ENCODE measurements around the gene BTBD18.

DNA sequence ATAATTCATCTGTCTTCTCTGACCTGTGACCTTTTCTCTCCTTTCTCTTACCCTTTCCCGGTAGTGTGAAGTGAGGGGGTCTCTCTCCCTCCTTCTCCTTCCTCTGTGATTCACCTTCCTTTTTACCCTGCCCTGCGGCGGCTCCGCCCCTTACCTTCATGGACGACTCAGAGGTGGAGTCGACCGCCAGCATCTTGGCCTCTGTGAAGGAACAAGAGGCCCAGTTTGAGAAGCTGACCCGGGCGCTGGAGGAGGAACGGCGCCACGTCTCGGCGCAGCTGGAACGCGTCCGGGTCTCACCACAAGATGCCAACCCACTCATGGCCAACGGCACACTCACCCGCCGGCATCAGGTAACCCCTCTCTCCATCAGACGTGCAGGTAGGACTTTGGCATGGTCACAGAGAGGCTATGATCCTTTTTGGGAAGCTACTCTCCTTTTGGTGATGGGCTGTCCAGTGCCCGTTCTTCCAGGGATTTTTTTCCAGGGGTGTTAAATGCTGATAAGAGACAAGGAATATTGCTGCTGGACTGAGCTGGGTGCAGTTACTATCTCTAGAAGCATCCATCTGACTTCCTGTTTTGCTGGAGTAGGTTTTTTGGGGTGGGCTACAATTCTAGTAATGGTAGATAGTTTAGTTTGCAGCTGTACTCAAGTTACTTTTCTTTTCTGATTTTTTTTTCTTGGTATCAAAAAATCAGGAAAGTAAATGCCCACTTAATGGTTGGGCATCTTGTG, 39.9 kb upstream of the BTBD18 start:
- TF ChIP-seq BACH2 (CRISPR knock-in tag; IDR thresholded peaks at IDR 0.05; ENCODE audit: borderline replicate concordance): no peak
- TF ChIP-seq, protein P1, sequence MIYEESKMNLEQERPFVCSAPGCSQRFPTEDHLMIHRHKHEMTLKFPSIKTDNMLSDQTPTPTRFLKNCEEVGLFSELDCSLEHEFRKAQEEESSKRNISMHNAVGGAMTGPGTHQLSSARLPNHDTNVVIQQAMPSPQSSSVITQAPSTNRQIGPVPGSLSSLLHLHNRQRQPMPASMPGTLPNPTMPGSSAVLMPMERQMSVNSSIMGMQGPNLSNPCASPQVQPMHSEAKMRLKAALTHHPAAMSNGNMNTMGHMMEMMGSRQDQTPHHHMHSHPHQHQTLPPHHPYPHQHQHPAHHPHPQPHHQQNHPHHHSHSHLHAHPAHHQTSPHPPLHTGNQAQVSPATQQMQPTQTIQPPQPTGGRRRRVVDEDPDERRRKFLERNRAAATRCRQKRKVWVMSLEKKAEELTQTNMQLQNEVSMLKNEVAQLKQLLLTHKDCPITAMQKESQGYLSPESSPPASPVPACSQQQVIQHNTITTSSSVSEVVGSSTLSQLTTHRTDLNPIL (CRISPR knock-in tag; IDR thresholded peaks at IDR 0.05; ENCODE audit: low read depth): no peak
- TF ChIP-seq, protein P2, sequence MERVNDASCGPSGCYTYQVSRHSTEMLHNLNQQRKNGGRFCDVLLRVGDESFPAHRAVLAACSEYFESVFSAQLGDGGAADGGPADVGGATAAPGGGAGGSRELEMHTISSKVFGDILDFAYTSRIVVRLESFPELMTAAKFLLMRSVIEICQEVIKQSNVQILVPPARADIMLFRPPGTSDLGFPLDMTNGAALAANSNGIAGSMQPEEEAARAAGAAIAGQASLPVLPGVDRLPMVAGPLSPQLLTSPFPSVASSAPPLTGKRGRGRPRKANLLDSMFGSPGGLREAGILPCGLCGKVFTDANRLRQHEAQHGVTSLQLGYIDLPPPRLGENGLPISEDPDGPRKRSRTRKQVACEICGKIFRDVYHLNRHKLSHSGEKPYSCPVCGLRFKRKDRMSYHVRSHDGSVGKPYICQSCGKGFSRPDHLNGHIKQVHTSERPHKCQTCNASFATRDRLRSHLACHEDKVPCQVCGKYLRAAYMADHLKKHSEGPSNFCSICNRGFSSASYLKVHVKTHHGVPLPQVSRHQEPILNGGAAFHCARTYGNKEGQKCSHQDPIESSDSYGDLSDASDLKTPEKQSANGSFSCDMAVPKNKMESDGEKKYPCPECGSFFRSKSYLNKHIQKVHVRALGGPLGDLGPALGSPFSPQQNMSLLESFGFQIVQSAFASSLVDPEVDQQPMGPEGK (CRISPR knock-in tag; IDR thresholded peaks at IDR 0.05; ENCODE audit: borderline replicate concordance): no peak
- no peak for TF ChIP-seq GLIS3 (CRISPR knock-in tag; IDR thresholded peaks at IDR 0.05)

All from SK-N-SH treated with all-trans-retinoic acid at 6 μM for 48 hours (cell line).